Upper lobe of left lung (tissue), 6 donors: ENCODE results near the gene CDC14A. TPM values are rescaled to one million over a fixed set of nuclear protein-coding genes. Genes with fewer than 3 reads are reported as not detected.

Experiments used
- ATAC-seq, 2 donors: fragments of 200-7000 bp; cut with Tn5 transposase; one replicate each; pipeline ENCODE4 v1.9.1; 2022; ENCODE audit warnings: mild to moderate bottlenecking in 2 of 2, moderate library complexity in 2 of 2; ENCODE audit not compliant: low FRiP score in 2 of 2
- DNase-seq, 2 donors: peaks; one replicate each; pipeline ENCODE4 v3.0.0-alpha.2; 2019 to 2020
- H3K27ac ChIP-seq, 4 donors: fragments of 200-600 bp; sonication (generic); one replicate each; pipeline ENCODE4 v1.5.1; 2016 to 2019
- H3K27me3 ChIP-seq, 4 donors: fragments of 200-600 bp; sonication (generic); one replicate each; pipeline ENCODE4 v1.5.1; 2017 to 2019
- H3K36me3 ChIP-seq, 4 donors: fragments of 200-600 bp; sonication (generic); one replicate each; pipeline ENCODE4 v1.5.1; 2016 to 2019
- H3K4me1 ChIP-seq, 4 donors: fragments of 200-600 bp; sonication (generic); one replicate each; pipeline ENCODE4 v1.5.1; 2018 to 2019
- H3K4me3 ChIP-seq, 4 donors: fragments of 200-600 bp; sonication (generic); one replicate each; pipeline ENCODE4 v1.5.1; 2017 to 2019; ENCODE audit warnings: mild to moderate bottlenecking in 2 of 4, moderate library complexity in 1 of 4
- H3K9me3 ChIP-seq, 4 donors: fragments of 200-600 bp; sonication (generic); one replicate each; pipeline ENCODE4 v1.5.1; 2018 to 2019
- EP300 ChIP-seq, 4 donors: sonication (generic); formaldehyde crosslinking; IDR thresholded peaks; one replicate each; pipeline ENCODE4 v1.5.1; 2017; ENCODE audit warnings: antibody characterized with exemption in 4 of 4, control low read depth in 2 of 4
- POLR2A ChIP-seq, 4 donors: fragments of 450-650 bp; IDR thresholded peaks; one replicate each; pipeline ENCODE4 v1.5.1; 2016 to 2017; ENCODE audit warnings: antibody characterized with exemption in 4 of 4, mild to moderate bottlenecking in 2 of 4
- POLR2AphosphoS5 ChIP-seq, 2 donors: sonication (generic); formaldehyde crosslinking; IDR thresholded peaks; one replicate each; pipeline ENCODE4 v1.5.1; 2017; ENCODE audit warnings: antibody characterized with exemption in 2 of 2
- WGBS, 2 donors: methylation state at CpG; one replicate each; pipeline ENCODE4 v1.1.5; 2017 to 2018; 5-methylcytosine and 5-hydroxymethylcytosine counted together
- total RNA-seq, 6 donors: library from RNA; depleted of rRNA in 4 of 6; stranded (reverse); fragments of >200 nt in 4 of 6; gene quantifications; one replicate each; pipeline versions ENCODE4 v1.1.0 to v1.2.1, GENCODE V29; 2016 to 2021
- TF ChIP-seq, protein P1 (sequence below), 6 experiments: fragments of 450-650 bp in 4 of 6; fragments of 200-600 bp in 2 of 6; sonication (generic) in 2 of 6; IDR thresholded peaks; one replicate each; pipeline ENCODE4 v1.5.1; 2016 to 2019; ENCODE audit warnings: antibody characterized with exemption in 6 of 6
- donor health status: DM: no; HTN: no; CAD: no; lungs with moderate emphysema.
- donor health status: DM: no; HTN: yes; CAD: no; lungs with severe emphysema.

The CDC14A gene
- total RNA-seq, 6 donors from 2014 or later: 9.6 to 56.6 (median 22.1) TPM

DNA sequence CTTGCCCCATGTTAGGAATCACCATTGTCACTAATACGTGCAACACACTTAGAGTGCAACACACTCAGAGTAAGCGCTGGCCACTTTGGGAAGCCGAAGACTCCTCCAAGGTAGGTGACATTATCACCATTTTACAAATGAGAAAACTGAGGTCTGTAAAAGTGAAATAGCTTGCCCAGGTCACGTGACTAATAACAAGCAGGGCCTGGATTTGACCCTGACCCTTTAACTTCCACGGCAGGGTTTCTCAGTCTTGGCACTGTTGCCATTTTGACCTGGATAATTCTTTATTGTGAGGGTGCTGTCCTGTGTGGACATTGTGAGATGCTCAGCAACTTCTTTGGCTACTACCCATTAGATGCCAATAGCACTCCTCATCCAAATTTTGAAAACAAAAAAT is 177.8 kb downstream of the CDC14A start:
- 89 to 90% methylated on average over 5 of the region's 5 CpGs for WGBS, 2 donors
- ATAC-seq: no peak

DNA sequence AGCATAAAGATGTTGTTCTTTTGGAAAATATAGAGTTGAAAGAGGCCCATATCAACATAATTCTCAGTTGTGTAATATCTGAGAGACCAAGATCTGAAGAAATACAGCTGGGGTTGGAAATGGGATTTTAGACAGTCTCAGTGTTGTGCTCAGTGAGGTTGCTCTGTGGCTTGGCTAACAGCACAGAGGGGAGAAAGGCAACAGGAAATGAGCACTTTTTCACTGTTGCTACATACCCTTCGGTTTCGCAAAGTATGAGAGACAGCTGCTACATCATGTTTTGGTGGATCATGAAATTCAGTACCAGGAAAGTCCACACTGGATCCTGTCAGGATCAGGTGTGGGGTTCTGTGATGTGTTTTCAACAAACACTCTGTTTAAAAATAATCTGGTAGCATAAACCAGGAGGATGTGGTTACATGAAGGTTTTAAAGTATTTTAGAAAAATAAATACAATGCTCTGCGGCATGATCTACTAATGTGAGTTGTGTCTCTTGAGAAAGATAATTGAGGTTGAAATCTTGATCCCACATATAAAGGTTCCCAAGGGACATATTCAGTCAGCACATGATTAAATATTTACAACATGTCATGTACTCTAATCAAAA is 178.7 kb downstream of the CDC14A start:
- peak overlapping the region in 2 of 4 donors; percentile 28 to 32 for H3K27ac ChIP-seq
- peaks cover 9 to 13% (median 10%) of the 10 kb centered on the region in 4 donors for H3K4me1 ChIP-seq
- WGBS, 2 donors: 25 to 38% methylated on average over 3 of the region's 3 CpGs
- ATAC-seq: peak; percentile 75 to 89
- DNase-seq: peak in 1 of 2 donors; percentile 50
- no peaks in the 10 kb centered on the region for H3K36me3 ChIP-seq
- no peak overlapping the region for H3K4me3 ChIP-seq
- H3K27me3 ChIP-seq: no peaks in the 10 kb centered on the region
- no peaks in the 10 kb centered on the region for H3K9me3 ChIP-seq
- TF ChIP-seq EP300 (IDR thresholded peaks at IDR 0.05) (peak in 1 of 4 donors; percentile 25), POLR2A (IDR thresholded peaks at IDR 0.05) (no peak), POLR2AphosphoS5 (IDR thresholded peaks at IDR 0.05) (peak; percentile 76 to 82)

More for the DNA sequence above, 177.8 kb downstream of the CDC14A start:
- TF ChIP-seq POLR2AphosphoS5 (IDR thresholded peaks at IDR 0.05): no peak
- TF ChIP-seq EP300 (IDR thresholded peaks at IDR 0.05): no peak
- TF ChIP-seq POLR2A (IDR thresholded peaks at IDR 0.05): no peak
- TF ChIP-seq, protein P1, sequence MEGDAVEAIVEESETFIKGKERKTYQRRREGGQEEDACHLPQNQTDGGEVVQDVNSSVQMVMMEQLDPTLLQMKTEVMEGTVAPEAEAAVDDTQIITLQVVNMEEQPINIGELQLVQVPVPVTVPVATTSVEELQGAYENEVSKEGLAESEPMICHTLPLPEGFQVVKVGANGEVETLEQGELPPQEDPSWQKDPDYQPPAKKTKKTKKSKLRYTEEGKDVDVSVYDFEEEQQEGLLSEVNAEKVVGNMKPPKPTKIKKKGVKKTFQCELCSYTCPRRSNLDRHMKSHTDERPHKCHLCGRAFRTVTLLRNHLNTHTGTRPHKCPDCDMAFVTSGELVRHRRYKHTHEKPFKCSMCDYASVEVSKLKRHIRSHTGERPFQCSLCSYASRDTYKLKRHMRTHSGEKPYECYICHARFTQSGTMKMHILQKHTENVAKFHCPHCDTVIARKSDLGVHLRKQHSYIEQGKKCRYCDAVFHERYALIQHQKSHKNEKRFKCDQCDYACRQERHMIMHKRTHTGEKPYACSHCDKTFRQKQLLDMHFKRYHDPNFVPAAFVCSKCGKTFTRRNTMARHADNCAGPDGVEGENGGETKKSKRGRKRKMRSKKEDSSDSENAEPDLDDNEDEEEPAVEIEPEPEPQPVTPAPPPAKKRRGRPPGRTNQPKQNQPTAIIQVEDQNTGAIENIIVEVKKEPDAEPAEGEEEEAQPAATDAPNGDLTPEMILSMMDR (IDR thresholded peaks at IDR 0.05): no peak
- no peaks in the 10 kb centered on the region for H3K9me3 ChIP-seq
- DNase-seq: no peak
- no peak overlapping the region for H3K4me3 ChIP-seq
- H3K27me3 ChIP-seq: no peaks in the 10 kb centered on the region
- H3K27ac ChIP-seq: peak overlapping the region in 2 of 4 donors; percentile 6 to 32
- H3K36me3 ChIP-seq: no peaks in the 10 kb centered on the region
- H3K4me1 ChIP-seq: peaks cover 5 to 10% (median 9%) of the 10 kb centered on the region in 4 donors

DNA sequence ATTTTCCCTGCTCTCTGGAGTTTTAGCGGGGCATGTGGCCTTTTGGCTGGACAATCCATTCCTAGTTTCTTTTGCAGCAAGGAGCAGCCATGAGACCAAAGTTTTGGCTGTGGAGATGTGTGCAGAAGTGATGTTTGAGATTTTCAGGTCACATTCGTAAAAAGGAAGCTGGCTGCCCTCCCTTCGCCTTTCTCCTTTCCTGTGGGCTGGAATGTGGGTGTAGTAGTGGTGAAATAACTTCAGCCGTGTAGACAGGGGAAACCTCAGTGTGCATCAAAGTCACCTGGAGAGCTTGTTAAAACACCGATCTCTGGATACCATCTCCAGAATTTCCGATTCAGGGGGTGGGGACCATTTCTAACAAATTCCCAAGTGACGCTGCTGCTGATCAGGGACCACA is 180.3 kb downstream of the CDC14A start:
- 55 to 69% methylated on average over 7 of the region's 7 CpGs for whole genome bisulfite sequencing, 2 donors
- Histone ChIP-seq H3K4me3 (no peak overlapping the region), H3K9me3 (no peaks in the 10 kb centered on the region), H3K27ac (no peak overlapping the region), H3K36me3 (no peaks in the 10 kb centered on the region), H3K27me3 (no peaks in the 10 kb centered on the region), H3K4me1 (peaks cover 9 to 13% (median 10%) of the 10 kb centered on the region in 4 donors)
- ATAC-seq: no peak
- DNase-seq: no peak
- TF ChIP-seq, protein P1 (IDR thresholded peaks at IDR 0.05): no peak
- TF ChIP-seq EP300 (IDR thresholded peaks at IDR 0.05) (no peak), POLR2AphosphoS5 (IDR thresholded peaks at IDR 0.05) (no peak), POLR2A (IDR thresholded peaks at IDR 0.05) (no peak)

DNA sequence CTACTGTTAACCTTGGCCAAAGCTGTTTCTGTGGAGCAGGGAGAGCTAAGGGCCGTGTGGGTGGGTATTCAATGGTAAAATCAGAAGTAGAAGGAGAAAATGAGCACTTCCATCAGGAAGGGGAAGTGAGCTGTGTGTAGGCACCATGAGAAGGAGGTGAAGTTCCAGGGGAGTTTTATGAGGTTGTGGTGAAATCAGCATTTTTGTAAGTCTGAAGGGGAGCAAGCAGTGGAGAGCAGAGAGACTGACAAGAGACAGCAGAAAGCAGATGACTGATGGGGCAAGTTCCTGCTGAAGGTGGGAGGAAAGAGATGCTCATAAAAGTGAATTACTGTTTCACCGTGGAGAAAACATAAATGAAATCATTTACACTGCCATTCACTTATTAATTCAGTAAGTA is 183.0 kb downstream of the CDC14A start:
- Histone ChIP-seq H3K4me3 (no peak overlapping the region), H3K36me3 (no peaks in the 10 kb centered on the region), H3K27me3 (peaks cover 0 to 19% (median 7%) of the 10 kb centered on the region in 4 donors), H3K4me1 (peaks cover 19 to 31% (median 21%) of the 10 kb centered on the region in 4 donors), H3K9me3 (no peaks in the 10 kb centered on the region), H3K27ac (no peak overlapping the region)
- no peak for ATAC-seq
- no peak for TF ChIP-seq EP300 (IDR thresholded peaks at IDR 0.05)
- TF ChIP-seq POLR2A (IDR thresholded peaks at IDR 0.05): no peak
- TF ChIP-seq, protein P1 (IDR thresholded peaks at IDR 0.05): no peak
- TF ChIP-seq POLR2AphosphoS5 (IDR thresholded peaks at IDR 0.05): no peak
- no peak for DNase-seq
- WGBS, 2 donors: 36 to 51% methylated on average over 2 of the region's 2 CpGs

DNA sequence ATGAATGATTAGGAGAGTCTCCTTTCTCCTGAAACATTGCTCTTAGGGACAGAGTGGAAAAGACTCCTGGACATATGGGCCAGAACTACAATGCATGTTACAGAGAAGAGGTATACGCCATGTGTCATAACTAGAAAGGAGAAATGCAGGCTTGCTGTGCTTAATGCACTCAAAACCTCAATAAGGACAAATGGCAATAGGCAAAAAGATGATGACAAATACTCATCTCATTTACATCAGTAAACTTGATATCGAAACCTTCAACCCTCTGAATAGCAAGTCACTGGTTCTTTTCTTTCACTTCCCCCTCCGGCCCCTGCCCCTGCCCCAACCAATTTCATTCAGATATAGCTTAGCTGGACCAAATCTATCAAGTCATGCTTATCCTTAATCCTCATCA is 183.7 kb downstream of the CDC14A start:
- no peaks in the 10 kb centered on the region for H3K36me3 ChIP-seq
- H3K4me1 ChIP-seq: peaks cover 16 to 31% (median 19%) of the 10 kb centered on the region in 4 donors
- ATAC-seq (no peak), DNase-seq (no peak)
- H3K27ac ChIP-seq: no peak overlapping the region
- 75 to 82% methylated on average over 3 of the region's 3 CpGs for WGBS, 2 donors
- H3K27me3 ChIP-seq: peaks cover 0 to 19% (median 9%) of the 10 kb centered on the region in 4 donors
- H3K9me3 ChIP-seq: no peaks in the 10 kb centered on the region
- TF ChIP-seq POLR2A (IDR thresholded peaks at IDR 0.05): no peak
- TF ChIP-seq, protein P1 (IDR thresholded peaks at IDR 0.05): no peak
- TF ChIP-seq POLR2AphosphoS5 (IDR thresholded peaks at IDR 0.05): no peak
- no peak for TF ChIP-seq EP300 (IDR thresholded peaks at IDR 0.05)
- no peak overlapping the region for H3K4me3 ChIP-seq
